K562 (cell line): ENCODE results near the gene DIP2B. TPM values are rescaled to one million over a fixed set of nuclear protein-coding genes. Genes with fewer than 3 reads are reported as not detected.

Source experiments
- ADNP ChIP-seq: fragments of 200-800 bp; sonication (Bioruptor generic); IDR thresholded peaks from 2 replicates; pipeline ENCODE4 v1.6.1; 2016; ENCODE audit warnings: missing genetic modification characterization, missing compliant biosample characterization
- BCL6 ChIP-seq: fragments of 250-450 bp; sonication (Bioruptor Pico); IDR thresholded peaks from 2 replicates; pipeline ENCODE4 v1.4.0; 2020
- BCOR ChIP-seq: fragments of 450-650 bp; IDR thresholded peaks from 2 replicates; pipeline ENCODE4 v1.6.1; 2016
- CCNT2 ChIP-seq: IDR thresholded peaks from 2 replicates; pipeline ENCODE4 v1.6.1; 2011; ENCODE audit warnings: borderline replicate concordance, low read depth, mild to moderate bottlenecking, moderate library complexity, mixed read lengths, low read length; ENCODE audit not compliant: insufficient read length; ENCODE audit errors: extremely low read depth
- CTBP1 ChIP-seq: fragments of 450-650 bp; IDR thresholded peaks from 2 replicates; pipeline ENCODE4 v1.6.1; 2016; ENCODE audit warnings: borderline replicate concordance
- FOXK2 ChIP-seq, 2 experiments: fragments of 450-650 bp; IDR thresholded peaks in 1 of 2; conservative IDR thresholded peaks in 1 of 2; 2 replicates each; pipeline ENCODE4 v1.6.1; 2016; ENCODE audit warnings: low read depth in 2 of 2, mild to moderate bottlenecking in 1 of 2
- GTF2E2 ChIP-seq: fragments of 200-800 bp; sonication (Bioruptor generic); IDR thresholded peaks from 2 replicates; pipeline ENCODE4 v1.6.1; 2016; ENCODE audit warnings: missing genetic modification characterization, missing compliant biosample characterization
- HDAC8 ChIP-seq: fragments of 450-650 bp; IDR thresholded peaks from 2 replicates; pipeline ENCODE4 v1.6.1; 2016; ENCODE audit warnings: mild to moderate bottlenecking, missing genetic modification characterization, moderate library complexity, missing compliant biosample characterization
- KLF10 ChIP-seq: fragments of 250-450 bp; sonication (Bioruptor Pico); IDR thresholded peaks from 2 replicates; pipeline ENCODE4 v1.6.1; 2021; ENCODE audit warnings: matching md5 sums
- MAFK ChIP-seq: IDR thresholded peaks from 2 replicates; pipeline ENCODE4 v1.6.1; 2011; ENCODE audit warnings: low read length, improper control_type of control experiment
- NCOA2 ChIP-seq, 2 experiments: fragments of 450-650 bp; IDR thresholded peaks; 2 replicates each; pipeline ENCODE4 v1.6.1; 2018; ENCODE audit warnings: mild to moderate bottlenecking in 2 of 2, moderate library complexity in 1 of 2; ENCODE audit not compliant: partially characterized antibody in 2 of 2
- NONO ChIP-seq, 2 experiments: fragments of 200-400 bp in 1 of 2; fragments of 450-650 bp in 1 of 2; formaldehyde crosslinking in 1 of 2; IDR thresholded peaks; 2 replicates each; pipeline ENCODE4 v1.6.1; 2017; ENCODE audit warnings: low read depth in 2 of 2, mild to moderate bottlenecking in 2 of 2, moderate library complexity in 2 of 2, low read length in 1 of 2
- PML ChIP-seq: IDR thresholded peaks from 2 replicates; pipeline ENCODE4 v1.6.1; 2012; ENCODE audit warnings: low read length, inconsistent platforms
- PTBP1 ChIP-seq: fragments of 200-400 bp; formaldehyde crosslinking; IDR thresholded peaks from 2 replicates; pipeline ENCODE4 v1.6.1; 2017; ENCODE audit warnings: low read depth, low read length
- SAP30 ChIP-seq: fragments of 200-600 bp; sonication (generic); IDR thresholded peaks from 2 replicates; pipeline ENCODE4 v1.6.1; 2012; ENCODE audit warnings: borderline replicate concordance, low read depth, mild to moderate bottlenecking, moderate library complexity, low read length, control low read depth, inconsistent platforms; ENCODE audit not compliant: insufficient read depth, poor library complexity, severe bottlenecking
- SMAD4 ChIP-seq: fragments of 250-450 bp; sonication (Bioruptor Pico); conservative IDR thresholded peaks from 2 replicates; pipeline ENCODE4 v1.8.0; 2021; ENCODE audit warnings: inconsistent platforms, mild to moderate bottlenecking, moderate library complexity
- SRSF9 ChIP-seq: fragments of 200-400 bp; formaldehyde crosslinking; IDR thresholded peaks from 2 replicates; pipeline ENCODE4 v1.6.1; 2017; ENCODE audit warnings: low read depth, low read length, borderline replicate concordance
- TBL1XR1 ChIP-seq, 2 experiments: IDR thresholded peaks; 2 replicates each; pipeline ENCODE4 v1.6.1; 2012; ENCODE audit warnings: improper control_type of control experiment in 2 of 2, low read length in 2 of 2, mild to moderate bottlenecking in 1 of 2
- TEAD1 ChIP-seq, 2 experiments: fragments of 450-650 bp in 1 of 2; sonication (generic) in 1 of 2; formaldehyde crosslinking; IDR thresholded peaks; 2 replicates each; pipeline versions ENCODE4 v1.4.0 to v1.8.0; 2020 to 2022; ENCODE audit warnings: mild to moderate bottlenecking in 2 of 2, missing genetic modification reagents in 1 of 2
- ZBED1 ChIP-seq: IDR thresholded peaks from 2 replicates; pipeline ENCODE4 v1.6.1; 2014
- ZNF175 ChIP-seq: fragments of 200-800 bp; sonication (Bioruptor generic); IDR thresholded peaks from 2 replicates; pipeline ENCODE4 v1.6.1; 2016; ENCODE audit warnings: low read depth, mild to moderate bottlenecking, missing genetic modification characterization, missing compliant biosample characterization
- ZNF184 ChIP-seq: sonication (generic); formaldehyde crosslinking; IDR thresholded peaks from 2 replicates; pipeline ENCODE4 v1.5.0; 2020; ENCODE audit warnings: missing genetic modification reagents
- ZNF217 ChIP-seq: sonication (generic); formaldehyde crosslinking; IDR thresholded peaks from 2 replicates; pipeline ENCODE4 v1.8.0; 2022; ENCODE audit warnings: mild to moderate bottlenecking, missing genetic modification reagents
- ZNF408 ChIP-seq: fragments of 250-450 bp; sonication (Bioruptor Pico); IDR thresholded peaks from 2 replicates; pipeline ENCODE4 v1.4.0; 2020; ENCODE audit warnings: low read depth, mild to moderate bottlenecking, moderate library complexity
- ZNF695 ChIP-seq: fragments of 450-650 bp; formaldehyde crosslinking; IDR thresholded peaks from 2 replicates; pipeline ENCODE4 v1.4.0; 2020; ENCODE audit warnings: mild to moderate bottlenecking, moderate library complexity
- ZNF76 ChIP-seq: fragments of 250-450 bp; sonication (Bioruptor Pico); IDR thresholded peaks from 2 replicates; pipeline ENCODE4 v1.4.0; 2020; ENCODE audit warnings: mild to moderate bottlenecking, moderate library complexity, borderline replicate concordance
- polyA plus RNA-seq, 8 experiments: library from polyadenylated mRNA; depleted of rRNA in 4 of 8; stranded (reverse) in 5 of 8; unstranded in 3 of 8; fragments of >200 nt; fragmentation: Nextera tagmentation in 2 of 8; fragmentation: Illumina TruSeq in 1 of 8; extraction: Ambion mirVana in 2 of 8; extraction: Trizol in 1 of 8; gene quantifications; 2 replicates each; pipeline versions ENCODE4 v1.2.1 to v1.2.3, GENCODE V29; 2011 to 2014; ENCODE audit warnings: inconsistent platforms in 1 of 8, missing spikeins in 1 of 8
- total RNA-seq, 7 experiments: library from RNA; depleted of rRNA in 6 of 7; stranded (reverse); fragments of >200 nt in 6 of 7; fragmentation: Illumina TruSeq in 2 of 7; extraction: Trizol in 2 of 7; gene quantifications; 2 replicates each; pipeline versions ENCODE4 v1.2.1 to v1.2.3, GENCODE V29; 2011 to 2021; ENCODE audit warnings: low replicate concordance in 1 of 7
- TF ChIP-seq, protein P1 (sequence below), 2 experiments: fragments of 250-450 bp in 1 of 2; fragments of 450-650 bp in 1 of 2; sonication (Bioruptor Pico) in 1 of 2; IDR thresholded peaks; 2 replicates each; pipeline versions ENCODE4 v1.6.1 to v1.8.0; 2016 to 2021; ENCODE audit warnings: mild to moderate bottlenecking in 2 of 2, moderate library complexity in 2 of 2, missing compliant biosample characterization in 1 of 2, missing genetic modification characterization in 1 of 2
- TF ChIP-seq, protein P2 (sequence below): fragments of 450-650 bp; IDR thresholded peaks from 2 replicates; pipeline ENCODE4 v1.6.1; 2016; ENCODE audit warnings: antibody characterized with exemption

The DIP2B gene
- total and polyA plus RNA-seq, 9 of the 15 experiments (the other 6 are each of a cell fraction or from before 2014, with no cell fraction given): 4.6 to 26.1 (median 18.8) TPM

DNA sequence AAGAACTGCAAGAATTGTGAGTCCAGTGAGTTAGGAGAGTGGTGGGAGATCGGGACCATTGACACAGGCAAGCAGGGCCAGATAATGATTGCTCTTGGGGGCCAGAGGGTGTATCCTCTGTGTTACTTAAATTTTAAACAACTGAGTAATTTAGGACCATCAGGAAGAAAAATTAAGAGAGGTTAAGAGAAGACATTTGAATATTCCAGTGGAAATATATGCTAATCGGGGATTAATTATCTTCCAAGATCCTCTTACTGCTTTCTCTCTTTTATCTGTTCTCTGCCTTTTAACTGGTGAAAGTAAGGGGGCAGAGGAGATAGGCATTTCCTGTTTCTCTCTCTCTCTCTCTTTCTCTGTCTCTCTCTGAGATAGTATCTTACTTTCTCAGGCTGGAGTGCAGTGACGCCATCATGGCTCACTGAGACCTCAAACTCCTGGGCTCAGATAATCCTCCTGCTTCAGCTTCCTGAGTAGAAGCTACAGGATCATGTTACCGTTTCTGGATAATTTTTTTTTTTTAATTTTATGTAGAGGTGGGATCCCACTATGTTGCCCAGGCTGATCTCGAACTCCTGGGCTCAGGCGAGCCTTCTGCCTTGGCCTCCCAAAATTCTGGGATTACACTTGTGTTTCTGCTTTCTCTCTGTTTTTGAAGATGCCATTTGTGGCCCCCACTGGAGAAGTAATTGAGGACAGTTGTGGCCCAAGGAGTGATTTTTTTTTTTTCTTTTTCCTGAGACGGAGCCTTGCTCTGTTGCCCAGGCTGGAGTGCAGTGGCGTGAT is 85.1 kb downstream of the DIP2B start (continued):
- no peak for TF ChIP-seq ZNF695 (CRISPR knock-in tag)
- TF ChIP-seq SRSF9: no peak
- TF ChIP-seq, protein P1, sequence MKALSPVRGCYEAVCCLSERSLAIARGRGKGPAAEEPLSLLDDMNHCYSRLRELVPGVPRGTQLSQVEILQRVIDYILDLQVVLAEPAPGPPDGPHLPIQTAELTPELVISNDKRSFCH (CRISPR knock-in tag; IDR thresholded peaks at IDR 0.05): no peak
- TF ChIP-seq, protein P1 (tag; IDR thresholded peaks at IDR 0.05): no peak
- no peak; the same call in 1 of the 2 replicates for TF ChIP-seq PML
- no peak for TF ChIP-seq PTBP1
- peak in 1 of 2 experiments; percentile 90; a peak in 2 of 4 replicates for TF ChIP-seq TEAD1 (CRISPR knock-in tag; IDR thresholded peaks at IDR 0.05)
- no peak for TF ChIP-seq GTF2E2 (tag)
- TF ChIP-seq ZNF408 (CRISPR knock-in tag): no peak
- peak; percentile 87 for TF ChIP-seq BCOR
- no peak for TF ChIP-seq ZBED1
- peak in 1 of 2 experiments; percentile 60 for TF ChIP-seq NCOA2 (IDR thresholded peaks at IDR 0.05; ENCODE audit: partially characterized antibody in 2 of 2)
- no peak for TF ChIP-seq ZNF217 (CRISPR knock-in tag)
- no peak for TF ChIP-seq NONO (IDR thresholded peaks at IDR 0.05; ENCODE audit: low read depth in 2 of 2, low read length in 1 of 2)
- peak; percentile 93 for TF ChIP-seq ZNF175 (CRISPR knock-in tag)
- no peak for TF ChIP-seq KLF10 (CRISPR knock-in tag)
- TF ChIP-seq SMAD4 (CRISPR knock-in tag): peak; percentile 80
- TF ChIP-seq BCL6 (CRISPR knock-in tag): no peak
- TF ChIP-seq ZNF184: no peak
- TF ChIP-seq, protein P2, sequence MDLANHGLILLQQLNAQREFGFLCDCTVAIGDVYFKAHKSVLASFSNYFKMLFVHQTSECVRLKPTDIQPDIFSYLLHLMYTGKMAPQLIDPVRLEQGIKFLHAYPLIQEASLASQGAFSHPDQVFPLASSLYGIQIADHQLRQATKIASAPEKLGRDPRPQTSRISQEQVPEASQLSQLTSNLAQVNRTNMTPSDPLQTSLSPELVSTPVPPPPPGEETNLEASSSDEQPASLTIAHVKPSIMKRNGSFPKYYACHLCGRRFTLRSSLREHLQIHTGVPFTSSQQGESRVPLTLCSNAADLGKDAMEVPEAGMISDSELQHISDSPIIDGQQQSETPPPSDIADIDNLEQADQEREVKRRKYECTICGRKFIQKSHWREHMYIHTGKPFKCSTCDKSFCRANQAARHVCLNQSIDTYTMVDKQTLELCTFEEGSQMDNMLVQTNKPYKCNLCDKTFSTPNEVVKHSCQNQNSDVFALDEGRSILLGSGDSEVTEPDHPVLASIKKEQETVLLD: peak; percentile 88
- no peak for TF ChIP-seq HDAC8
- TF ChIP-seq MAFK: no peak
- peak; percentile 38 for TF ChIP-seq CCNT2
- peak in 1 of 2 experiments; percentile 71; a peak in 1 of 4 replicates for TF ChIP-seq FOXK2 (conservative IDR thresholded peaks at IDR 0.05 in 1 of 2, IDR thresholded peaks at IDR 0.05 in 1 of 2; ENCODE audit: low read depth in 2 of 2)
- no peak for TF ChIP-seq ZNF76 (CRISPR knock-in tag)
- TF ChIP-seq TBL1XR1 (IDR thresholded peaks at IDR 0.05; ENCODE audit: low read length in 2 of 2): peak in 1 of 2 experiments; percentile 77; a peak in 1 of 4 replicates
- TF ChIP-seq SAP30: no peak
- peak; percentile 26; the same call in 1 of the 2 replicates for TF ChIP-seq ADNP (tag)
- peak; percentile 74; the same call in 1 of the 2 replicates for TF ChIP-seq CTBP1
